GM20000 (cell line): ENCODE data around the gene LRRC4C.

ENCODE experiments used
- DNase-seq: peaks from one replicate; pipeline ENCODE4 v3.0.0; 2012; ENCODE audit warnings: low spot score
- CTCF ChIP-seq: IDR thresholded peaks from 2 replicates; pipeline ENCODE4 v1.5.1; 2012; ENCODE audit warnings: mild to moderate bottlenecking, control low read depth; ENCODE audit errors: extremely low read depth, missing control alignments

LRRC4C gene

DNA sequence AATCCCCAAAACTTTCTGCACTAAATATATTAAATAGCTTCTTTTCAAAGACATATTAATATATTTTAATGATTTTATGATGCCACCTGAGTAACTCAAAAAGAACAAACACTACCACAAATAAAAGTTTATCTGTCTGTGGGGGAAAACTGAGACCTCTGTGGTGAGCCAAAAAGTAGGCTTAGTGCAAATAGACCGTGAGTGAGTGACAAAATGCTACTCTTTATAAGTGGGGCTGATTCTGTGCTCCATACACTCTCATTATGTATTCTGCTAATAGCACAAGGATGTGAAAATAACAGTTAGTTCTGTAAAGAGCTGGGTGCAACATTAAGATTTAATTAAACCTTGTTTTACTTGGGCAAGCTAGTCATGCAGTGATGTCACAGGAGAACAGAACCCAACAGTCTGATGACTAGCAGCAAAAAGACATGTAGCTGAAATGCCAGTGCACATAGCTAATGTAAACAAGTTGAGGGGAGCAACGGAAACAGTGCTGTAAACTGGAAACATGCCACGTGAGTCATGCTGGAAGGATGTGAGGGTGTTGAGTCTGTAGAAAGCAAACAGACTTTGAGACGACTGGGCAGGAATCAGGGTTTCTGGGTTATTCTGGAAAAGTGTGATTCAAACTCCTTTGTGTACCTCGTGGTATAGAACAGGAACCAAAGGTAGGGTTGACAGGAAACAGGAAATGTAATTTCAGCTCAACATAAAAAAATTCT lies 1130.4 kb downstream of the LRRC4C start:
- TF ChIP-seq CTCF = no peak
- no peak for DNase-seq

DNA sequence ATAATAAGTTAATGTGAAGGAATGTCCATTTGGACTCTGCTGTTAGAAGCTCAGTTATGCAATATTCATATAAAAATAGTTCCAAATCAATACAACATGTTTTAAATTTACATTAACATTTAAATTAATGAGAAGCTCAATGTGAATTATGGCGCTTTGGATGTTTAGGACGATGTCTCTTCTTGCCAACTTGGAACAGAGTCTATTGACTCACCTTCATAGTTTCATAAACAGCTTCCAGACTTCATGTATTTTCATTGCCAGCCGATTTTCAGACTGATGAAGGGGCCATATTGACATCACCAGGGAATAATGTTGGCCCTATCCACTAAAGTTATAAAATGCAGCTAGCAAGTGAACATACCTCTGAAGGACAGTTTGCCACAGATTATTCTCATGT lies 1136.2 kb downstream of the LRRC4C start:
- DNase-seq = no peak
- no peak for TF ChIP-seq CTCF

- no peak for TF ChIP-seq CTCF
- DNase-seq = no peak
Observed at GRCh38 chr11:40321537-40321936, 1137.9 kb downstream of the LRRC4C start.

DNA sequence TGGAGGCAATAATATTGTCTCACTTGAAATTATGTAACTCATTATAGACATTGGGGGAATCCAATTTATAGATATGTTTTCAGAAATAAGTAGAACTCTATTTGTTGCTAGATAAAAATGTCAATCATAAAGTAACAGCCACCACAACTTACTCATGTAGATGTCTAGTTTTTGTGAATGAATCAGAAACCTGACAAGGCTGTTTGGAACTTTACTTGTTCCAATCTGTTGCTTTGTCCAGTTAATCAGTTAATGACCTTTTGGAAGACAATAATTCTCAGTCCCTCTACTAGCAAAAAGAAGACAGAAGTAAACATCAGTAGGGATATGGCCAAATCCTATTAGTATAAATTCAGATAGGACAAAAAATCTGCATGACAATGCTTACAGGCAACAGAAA lies 1143.3 kb downstream of the LRRC4C start:
- TF ChIP-seq CTCF = no peak
- no peak for DNase-seq

DNA sequence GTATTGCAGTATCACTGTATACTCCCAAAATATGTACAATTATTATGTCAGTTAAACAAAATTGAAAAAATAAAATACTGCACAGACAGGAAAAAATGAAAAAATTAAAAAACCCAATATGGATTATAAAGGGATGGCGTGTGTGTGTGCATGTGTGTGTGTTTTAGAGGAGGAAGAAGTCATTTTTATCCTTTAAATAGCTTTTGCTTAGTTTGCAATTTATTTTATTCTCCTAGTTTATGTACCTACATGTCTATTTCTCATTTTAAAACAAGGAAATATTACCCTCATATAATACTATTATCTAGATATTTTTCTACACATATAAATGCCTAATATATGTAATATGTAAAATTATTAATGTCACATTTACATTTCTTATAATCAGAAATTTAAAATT lies 1144.3 kb downstream of the LRRC4C start:
- no peak for DNase-seq
- TF ChIP-seq CTCF = no peak

GRCh38 chr11:40314327-40314726 lies 1145.1 kb downstream of the LRRC4C start:
- DNase-seq = no peak
- no peak for TF ChIP-seq CTCF

DNA sequence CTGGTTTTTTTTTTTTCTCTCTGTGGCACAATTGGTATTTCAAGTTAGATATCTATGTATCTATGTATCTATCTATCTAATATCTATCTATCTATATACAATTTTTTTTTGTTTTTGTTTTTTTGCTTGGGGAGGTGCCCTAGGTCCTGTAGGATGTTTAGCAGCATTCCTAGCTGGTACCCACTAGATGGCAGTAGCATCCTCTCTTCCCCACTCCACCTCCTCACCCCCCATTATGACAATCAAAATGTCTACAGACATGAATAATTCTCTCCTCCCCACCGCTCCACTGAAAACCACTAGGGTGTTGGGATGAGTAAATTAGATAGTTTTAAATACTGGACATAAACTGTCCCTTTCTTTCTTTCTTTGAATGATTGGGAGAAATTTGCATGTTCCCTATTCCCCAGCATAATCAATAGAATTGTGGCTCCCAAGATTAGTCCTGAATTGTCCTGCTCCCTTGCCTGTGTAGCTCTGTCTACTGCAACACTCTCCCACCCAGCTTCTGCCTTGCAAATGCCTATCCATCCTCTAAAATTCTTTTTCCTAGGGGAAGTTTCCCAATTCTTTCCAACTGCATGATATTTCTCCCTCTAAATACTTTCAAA lies 1152.4 kb downstream of the LRRC4C start:
- DNase-seq = peak; percentile 45
- peak; percentile 47 for TF ChIP-seq CTCF
